CD4-positive, alpha-beta T cell treated with Interleukin-1 beta for 1 hour (primary cell): ENCODE results near the gene KIAA1217.
"Not testable (repeated sequence)": the region's sequence is repeated elsewhere in the genome, so short reads cannot be mapped to it uniquely, and the experiment has no call there.

Experiments
- DNase-seq, 2 donors: peaks; one replicate each; pipeline ENCODE4 v3.0.0-alpha.2; 2020 to 2022

The KIAA1217 gene

GRCh38 chr10:24341371-24341770 lies 132.4 kb downstream of the KIAA1217 start:
- no peak for DNase-seq

DNA sequence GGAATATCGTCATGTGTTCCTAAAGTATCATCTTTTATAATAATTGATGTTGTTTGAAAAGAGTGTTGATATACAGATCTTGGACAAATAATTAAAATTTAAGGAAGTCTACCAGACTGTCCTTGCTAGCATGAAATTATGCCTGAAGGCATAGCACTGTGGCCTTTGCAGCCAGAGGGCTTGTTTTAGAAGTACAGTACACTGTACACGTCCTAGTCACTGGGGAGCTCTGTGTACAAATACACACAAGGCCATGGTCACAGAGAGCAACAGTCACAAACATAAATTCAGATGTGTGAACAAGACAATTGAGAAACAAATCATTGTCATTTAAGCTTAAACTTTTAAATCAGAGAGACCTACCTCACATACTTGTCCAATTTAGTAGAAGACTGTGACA lies 133.0 kb downstream of the KIAA1217 start:
- DNase-seq = no peak

DNA sequence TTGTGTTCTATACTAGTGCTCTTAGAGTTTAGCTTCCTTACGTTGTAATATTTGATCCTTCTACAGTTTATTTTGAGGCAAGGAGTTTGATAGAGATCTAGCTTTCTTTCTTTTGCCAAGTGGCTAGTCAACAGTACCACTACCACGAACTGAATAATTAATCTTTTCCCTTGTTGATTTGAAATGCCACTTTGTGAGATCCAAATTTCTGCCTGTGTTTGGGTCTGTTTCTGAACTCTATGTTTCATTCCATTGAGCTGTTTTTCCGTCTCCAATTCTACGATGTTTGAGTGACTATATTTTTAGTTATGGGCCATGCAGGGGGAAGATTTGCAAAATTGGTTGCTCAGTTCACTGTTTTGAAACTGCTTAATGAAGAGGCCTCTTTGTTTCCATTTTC lies 134.7 kb downstream of the KIAA1217 start:
- no peak for DNase-seq

DNA sequence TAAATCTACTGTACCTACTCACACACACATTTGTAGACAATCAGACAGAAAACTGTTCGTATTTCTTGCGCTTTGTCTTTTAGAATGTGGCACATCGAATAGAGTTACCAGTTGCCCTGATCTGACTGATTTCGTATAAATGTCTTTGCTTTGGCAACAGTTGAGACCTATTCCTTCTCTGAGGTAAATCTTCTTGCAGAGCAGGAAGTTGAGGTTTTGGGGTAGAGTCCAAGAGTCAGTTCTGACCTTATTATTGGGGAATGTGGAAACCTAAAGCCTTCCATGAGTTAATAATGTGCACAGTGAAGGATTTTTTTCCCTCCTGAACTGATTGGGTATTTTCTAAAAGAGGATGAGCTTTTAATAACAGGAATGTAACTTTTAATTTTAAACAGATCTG lies 135.3 kb downstream of the KIAA1217 start:
- DNase-seq = no peak

- no peak for DNase-seq
Observed at GRCh38 chr10:24344695-24345463, 135.9 kb downstream of the KIAA1217 start.

DNA sequence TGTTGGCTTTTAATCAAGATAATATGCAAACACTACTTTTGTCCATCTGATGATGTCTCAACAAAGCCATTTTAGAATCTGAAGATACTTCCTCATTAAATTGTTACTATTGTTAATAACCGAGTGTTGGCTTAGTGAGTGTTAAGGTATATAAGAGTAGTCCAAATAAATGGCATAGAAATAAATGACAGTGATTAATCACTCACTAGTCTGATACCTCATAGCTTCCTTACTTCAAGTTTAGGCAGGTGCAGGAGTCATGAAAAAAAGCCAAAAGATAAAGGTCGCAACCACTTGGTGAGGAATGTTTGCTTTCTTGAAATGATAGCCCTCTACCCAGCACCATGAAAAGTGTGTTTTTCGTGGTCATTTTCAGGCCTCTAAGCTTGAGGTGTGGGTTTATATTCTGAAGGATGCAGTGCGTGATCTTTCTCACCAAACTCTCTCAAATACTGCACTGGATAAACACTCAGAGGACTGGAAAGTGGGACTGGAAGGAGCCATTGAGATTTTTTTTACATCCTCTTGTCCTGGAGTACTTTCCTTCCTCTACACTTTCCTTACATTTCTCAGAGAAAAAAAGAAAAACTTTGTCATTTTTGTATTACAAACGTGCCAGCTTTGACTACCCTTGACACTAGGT lies 138.1 kb downstream of the KIAA1217 start:
- no peak for DNase-seq

- no peak for DNase-seq
Observed at GRCh38 chr10:24349379-24350001, 140.6 kb downstream of the KIAA1217 start.

DNA sequence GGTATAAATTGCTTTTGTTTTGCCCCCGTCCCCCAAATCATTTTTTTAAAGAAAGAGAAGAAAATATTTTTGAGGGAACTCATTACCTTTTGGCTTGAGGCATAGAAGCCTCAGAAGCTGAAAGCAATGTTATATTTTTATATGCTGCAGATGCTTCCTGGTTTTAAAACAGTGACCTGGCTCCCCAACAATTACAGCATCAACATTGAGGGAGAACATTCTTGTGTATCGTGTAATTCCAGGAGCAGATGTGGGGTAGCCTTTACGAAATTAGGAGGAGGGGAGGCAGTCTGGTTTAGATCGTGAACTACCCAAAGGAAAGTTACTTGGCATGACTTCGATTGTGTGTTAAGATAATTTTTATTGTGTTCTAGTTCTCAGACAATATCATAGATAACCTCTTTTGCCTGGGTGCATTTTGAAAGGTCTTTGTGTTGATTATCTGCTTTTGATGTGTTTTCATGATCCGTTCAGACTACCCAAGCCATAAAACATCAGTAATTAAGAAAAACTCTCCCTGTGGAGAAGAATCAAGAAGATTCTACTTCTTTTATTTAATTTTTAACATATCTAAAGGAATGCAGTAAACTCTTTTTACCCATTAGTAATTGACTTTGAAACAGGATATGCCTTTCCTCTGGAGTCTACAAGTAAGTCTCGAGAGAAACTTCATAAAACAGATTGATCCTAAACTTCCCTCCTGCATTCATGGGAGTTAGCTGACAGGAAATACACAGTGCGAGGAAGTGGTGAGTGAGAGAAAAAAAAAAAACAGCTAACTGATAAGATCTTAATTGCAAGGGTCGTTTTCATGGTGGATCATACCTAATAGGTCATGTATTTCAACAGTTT lies 141.4 kb downstream of the KIAA1217 start:
- DNase-seq = no peak

DNA sequence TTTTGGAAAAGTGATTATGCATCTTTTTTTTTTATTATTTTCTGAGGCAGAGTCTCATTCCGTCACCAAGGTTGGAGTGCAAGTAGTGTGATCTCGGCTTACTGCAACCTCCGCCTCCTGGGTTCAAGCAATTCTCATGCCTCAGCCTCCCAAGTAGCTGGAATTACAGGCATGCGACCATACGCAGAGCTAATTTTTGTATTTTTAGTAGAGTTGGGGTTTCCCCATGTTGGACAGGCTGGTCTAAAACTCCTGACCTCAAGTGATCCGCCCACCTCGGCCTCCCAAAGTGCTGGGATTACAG lies 141.9 kb downstream of the KIAA1217 start:
- DNase-seq = not testable (repeated sequence)

DNA sequence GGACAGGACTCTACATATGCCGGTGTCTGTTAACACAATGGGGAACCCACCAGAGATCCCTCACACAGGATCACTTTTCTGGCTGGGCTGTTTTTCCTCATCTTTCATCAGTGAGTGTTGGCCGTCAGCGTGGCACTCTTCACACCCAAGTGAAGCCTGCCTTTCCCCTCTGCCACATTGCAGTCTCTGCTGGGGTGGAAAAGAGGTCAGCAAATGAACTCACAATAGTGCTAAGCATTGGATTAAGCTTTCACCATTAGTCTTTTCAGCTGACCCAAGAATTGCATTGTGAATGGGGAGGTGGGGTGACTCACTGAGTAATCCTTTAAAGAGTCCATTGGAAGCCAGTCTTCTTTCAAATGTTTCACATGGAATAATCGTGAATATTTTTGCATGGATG lies 143.0 kb downstream of the KIAA1217 start:
- DNase-seq = no peak

DNA sequence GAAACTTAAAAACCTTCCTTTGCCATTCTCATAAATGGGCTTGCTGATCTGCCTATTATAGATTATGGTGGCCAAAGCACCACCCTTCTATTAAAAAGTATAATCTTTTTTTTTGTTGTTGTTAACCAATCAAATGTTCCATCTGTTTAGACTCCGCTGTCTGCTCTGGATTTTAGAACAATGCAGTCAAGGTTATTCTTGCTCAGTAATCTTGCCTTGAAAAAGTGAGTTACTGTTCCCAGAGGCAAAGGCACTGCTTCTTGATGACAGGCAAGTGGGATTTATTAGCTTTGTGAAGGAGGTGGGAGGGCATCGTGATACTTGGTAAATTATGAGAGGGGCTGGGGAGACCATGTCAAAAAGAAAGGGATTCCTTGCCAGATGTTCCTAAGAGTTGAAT lies 143.5 kb downstream of the KIAA1217 start:
- no peak for DNase-seq

GRCh38 chr10:24353319-24353718 lies 144.4 kb downstream of the KIAA1217 start:
- DNase-seq = no peak

- no peak for DNase-seq
Observed at GRCh38 chr10:24355056-24355688, 146.2 kb downstream of the KIAA1217 start.

DNA sequence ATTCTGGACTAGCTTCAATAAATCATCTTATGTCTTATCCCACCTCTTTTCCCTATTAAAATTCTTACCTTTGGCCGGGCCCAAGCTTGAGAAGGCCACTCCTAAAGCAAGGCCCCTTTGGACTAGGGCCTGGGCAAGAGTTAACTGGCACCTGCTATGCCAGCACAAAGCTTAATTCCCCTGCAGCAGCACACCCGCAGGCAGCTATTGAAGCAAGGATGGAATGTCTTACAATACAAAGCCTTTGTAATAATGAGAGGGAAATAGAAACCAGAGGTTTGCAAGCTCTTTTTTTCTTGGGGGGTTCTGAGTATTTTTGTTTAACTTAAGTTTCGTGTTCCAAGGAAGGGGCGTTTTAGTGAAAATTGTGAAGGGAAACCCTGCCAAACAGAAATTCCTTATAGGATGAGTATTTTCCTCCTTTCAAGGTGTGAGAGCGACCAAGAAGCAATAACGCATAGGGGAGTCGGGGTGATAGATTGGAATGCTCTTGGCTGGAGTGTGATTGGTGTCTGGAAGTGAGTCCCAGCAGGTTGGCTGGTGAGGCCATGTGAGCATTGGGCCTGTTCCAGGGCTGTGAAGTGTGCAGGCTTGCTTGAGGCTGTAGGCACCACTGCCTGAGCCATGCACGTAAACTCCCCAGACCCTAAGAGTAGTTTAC lies 148.5 kb downstream of the KIAA1217 start:
- no peak for DNase-seq

- no peak for DNase-seq
Observed at GRCh38 chr10:24358022-24358421, 149.1 kb downstream of the KIAA1217 start.

DNA sequence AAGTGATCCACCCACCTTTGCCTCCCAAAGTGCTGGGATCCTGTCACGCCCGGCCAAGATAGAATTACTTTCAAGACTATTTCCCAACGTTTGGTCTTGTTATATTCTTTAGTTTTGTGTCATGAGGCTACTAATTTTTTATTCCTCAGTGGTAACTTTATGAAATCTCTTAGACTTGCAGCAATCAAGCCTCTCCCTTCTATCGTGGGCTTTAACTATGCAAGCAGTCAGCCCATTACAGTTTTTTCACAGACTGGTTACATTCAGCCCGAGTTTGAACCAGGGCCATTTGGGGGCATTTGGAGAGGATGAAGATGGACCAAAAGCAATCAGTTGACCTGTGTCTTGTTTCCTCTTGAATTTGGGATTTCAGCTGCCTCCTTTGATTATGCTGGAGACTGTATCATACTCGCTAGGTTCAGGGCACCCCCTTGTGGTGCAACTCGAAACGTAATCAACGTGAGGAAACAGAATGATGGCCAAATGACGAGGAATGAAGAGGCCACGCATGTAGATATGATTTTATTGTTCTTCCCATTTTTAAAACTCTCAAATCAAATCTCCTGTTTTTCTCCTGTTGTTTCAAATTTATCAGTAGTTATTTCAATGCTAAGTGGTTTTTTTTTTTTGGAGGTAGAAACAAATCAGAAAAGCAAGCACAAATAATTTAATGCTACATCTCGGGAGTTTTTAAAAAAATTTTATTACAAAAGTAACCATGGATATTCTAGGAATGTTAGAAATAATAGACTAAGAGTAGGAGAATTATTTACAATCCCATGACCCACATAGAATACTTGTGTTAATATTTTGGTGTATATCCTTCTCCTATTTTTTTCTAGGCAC lies 151.6 kb downstream of the KIAA1217 start:
- no peak for DNase-seq

- no peak for DNase-seq
Observed at GRCh38 chr10:24363070-24363469, 154.1 kb downstream of the KIAA1217 start.

DNA sequence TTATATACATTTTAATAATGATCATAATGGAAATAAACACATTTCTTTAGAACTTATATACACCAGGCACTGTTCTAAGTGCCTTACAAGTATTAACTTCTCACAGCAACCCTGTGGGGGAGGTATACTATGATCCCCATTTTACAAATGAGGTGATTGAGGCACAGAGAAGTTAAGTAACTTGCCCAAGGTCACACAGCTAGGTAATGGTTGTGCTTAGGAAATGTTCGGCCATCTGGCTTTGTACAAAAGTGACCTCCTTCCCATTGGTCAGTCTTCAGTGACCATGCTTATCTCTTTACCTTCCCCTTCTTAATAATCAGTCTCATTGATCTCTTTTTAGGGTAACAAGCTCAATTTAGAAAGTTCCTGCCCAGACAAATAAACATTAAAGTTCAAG lies 158.8 kb downstream of the KIAA1217 start:
- DNase-seq = no peak

GRCh38 chr10:24370877-24371276 lies 161.9 kb downstream of the KIAA1217 start:
- DNase-seq = no peak

DNA sequence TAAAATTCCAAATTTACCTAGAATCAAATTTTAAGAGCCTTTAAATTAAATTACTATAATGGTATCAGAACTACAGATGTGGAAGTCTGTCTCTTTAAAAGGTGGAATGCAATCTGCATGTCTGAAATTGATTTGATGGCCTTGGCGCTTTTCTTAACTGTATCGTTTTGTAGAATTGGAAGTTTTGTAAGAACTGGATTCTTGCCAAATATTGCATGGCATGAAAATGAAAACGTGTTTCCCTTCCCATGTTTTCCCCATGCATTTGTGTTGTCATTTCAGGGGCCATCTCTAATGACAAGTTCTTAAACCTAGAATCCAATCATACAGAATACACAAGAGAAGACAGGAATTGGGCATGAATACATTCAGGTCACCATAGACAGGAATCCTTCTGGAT lies 162.5 kb downstream of the KIAA1217 start:
- no peak for DNase-seq

GRCh38 chr10:24374134-24374915 lies 165.4 kb downstream of the KIAA1217 start:
- DNase-seq = no peak
